ENCODE measurements around the gene CYP19A1.

Gene CYP19A1

DNA sequence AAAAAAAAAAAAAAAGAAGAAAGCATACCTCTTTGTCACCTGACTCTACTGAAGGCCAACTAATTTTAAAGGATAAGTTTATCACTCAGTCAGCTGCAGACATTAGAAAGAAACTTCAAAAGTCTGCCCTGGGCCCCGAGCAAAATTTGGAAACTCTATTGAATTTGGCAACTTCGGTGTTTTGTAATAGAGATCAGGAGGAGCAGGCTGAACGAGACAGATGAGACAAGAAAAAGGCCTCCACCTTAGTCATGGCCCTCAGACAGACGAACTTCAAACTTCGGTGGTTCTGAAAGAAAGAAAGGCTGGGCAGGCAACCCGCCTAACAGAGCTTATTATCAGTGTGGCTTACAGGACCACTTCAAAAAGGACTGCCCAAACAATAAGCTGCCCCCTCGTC lies 21.6 kb upstream of the CYP19A1 start:
- no peak for DNase-seq

DNA sequence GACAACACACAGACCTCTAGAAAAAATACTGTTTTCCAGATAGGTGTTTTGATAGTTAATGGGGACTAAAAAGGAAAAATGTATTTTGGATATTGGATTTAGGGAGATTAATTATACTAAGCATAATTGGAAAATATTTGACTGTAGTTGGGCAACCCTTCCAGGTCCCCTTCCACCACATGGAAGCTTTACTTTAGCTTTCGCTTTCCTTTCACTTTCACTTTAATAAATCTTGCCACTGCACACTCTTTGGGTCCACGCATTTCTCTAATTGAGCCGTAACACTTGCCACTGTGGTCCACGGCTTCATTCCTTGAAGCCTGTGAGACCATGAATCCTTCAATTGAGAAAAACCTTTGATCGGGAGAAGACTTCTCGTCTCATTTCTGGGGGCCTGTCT lies 18.6 kb upstream of the CYP19A1 start:
- DNase-seq = no peak

DNA sequence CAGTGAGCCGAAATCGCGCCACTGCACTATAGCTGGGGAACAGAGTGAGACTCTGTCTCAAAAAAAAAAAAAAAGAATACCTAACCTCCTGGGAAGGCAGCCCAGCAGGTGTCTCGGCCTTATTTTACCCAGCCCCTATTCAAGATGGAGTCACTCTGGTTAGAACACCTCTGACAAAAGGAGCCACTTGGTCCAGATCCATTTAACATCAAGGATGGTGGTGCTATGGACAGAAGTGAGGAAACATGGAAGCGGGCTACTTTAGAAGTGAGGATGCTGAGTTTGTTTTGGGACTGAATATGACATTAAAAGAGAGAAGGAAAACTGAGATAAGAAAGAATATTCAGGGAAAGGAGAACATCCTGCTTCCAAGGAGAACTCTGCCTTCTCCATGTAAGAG lies 17.8 kb upstream of the CYP19A1 start:
- DNase-seq = no peak

DNA sequence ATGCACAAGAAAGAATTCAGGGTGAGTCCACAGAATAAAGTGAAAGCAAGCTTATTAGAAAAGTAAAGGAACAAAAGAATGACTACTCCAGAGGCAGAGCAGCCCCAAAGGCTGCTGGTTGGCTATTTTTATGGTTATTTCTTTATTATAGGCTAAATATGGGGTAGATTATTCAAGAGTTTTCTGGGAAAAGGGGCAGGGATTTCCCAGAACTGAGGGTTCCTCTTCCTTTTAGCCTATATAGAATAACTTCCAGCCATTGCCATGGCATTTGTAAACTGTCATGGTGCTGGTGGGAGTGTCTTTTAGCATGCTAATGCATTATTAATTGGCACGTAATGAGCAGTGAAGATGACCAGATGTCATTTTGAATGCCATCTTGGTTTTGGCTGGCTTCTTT lies 16.7 kb upstream of the CYP19A1 start:
- no peak for DNase-seq

DNA sequence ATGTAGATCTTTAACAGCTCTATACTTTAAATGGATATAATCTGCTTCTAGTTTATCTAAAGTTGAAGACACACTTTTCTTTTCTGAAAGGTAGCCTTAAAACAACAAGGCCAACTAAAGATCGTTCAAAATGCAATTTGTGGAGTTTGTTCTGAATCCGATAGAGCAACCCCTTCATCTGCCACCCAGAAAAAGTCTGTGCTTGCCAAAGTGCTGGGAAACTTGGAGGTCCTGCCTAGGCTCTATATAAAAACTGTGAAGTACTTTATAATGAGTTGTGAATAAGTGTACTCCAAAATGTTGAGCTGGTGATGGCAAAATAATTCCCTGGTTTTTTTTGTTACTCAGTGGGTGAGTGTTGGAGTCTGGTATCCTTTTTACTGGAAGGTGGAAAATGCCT lies 15.6 kb upstream of the CYP19A1 start:
- DNase-seq = no peak

DNA sequence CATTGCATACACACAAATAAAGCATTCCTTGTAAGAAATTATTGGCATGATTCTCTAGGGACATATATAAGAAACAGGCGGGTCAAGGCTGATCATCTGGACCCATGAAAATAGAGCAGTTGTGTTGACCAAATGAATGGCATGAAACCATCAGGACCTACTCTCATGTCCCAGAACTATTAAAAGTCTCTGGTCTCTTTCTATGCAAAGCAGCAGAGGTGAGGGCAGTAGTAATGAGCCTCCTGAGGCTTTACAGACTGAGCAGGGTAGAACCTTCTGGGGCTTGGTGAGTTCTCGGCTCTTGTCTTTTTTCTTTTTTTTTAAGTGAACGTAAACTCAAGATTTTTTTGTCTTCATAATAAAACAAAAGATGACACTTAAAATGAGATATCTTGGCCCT lies 12.3 kb upstream of the CYP19A1 start:
- no peak for DNase-seq

DNA sequence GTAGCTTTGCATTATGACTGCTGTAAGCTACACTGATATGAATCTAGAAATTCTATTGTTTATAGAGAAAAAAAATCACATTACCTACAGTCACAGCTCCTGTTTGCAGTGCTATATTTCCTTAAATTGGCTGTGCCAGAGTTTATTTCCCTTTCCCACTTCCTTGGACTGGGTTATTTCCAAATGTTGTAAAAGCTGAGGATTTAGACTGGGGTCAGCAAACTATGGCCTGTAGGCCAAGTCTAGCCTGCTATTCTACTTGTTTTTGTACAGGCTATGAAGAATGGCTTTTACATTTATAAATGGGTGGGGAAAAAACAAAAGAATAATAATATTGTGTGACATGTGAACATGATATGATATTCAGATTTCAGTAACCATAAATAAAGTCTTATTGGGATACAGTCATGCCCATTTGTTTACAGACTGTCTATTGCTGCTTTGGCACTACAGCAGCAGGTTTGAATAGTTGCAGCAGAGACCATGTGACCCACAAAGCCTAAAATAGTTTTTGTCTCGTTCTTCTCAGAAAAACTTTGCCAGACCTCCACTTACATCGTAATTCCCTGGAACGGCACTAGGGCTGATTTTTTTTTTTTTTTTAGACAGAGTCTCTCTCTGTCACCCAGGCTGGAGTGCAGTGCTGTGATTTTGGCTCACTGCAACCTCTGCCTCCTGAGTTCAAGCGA lies 10.9 kb upstream of the CYP19A1 start:
- DNase-seq = no peak

DNA sequence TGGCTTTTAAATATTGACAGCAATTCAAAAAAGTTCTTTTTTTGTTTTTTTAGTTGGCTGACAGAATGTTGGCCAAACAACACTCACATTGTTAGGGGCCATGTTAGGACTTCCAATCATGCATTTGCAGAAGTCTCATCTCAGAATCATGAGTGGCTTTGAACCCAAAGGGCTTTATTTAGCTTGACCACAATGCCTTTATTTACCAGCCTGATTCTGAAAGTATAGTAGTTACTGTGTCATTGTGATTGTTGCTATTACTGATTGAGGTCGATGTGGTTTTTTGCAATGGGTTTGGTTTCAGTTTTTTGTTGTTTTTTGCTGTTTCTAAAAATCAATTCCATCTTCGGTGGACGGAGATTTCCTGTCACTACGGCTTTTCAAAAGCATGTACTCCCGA lies 10.3 kb upstream of the CYP19A1 start:
- no peak for DNase-seq

DNA sequence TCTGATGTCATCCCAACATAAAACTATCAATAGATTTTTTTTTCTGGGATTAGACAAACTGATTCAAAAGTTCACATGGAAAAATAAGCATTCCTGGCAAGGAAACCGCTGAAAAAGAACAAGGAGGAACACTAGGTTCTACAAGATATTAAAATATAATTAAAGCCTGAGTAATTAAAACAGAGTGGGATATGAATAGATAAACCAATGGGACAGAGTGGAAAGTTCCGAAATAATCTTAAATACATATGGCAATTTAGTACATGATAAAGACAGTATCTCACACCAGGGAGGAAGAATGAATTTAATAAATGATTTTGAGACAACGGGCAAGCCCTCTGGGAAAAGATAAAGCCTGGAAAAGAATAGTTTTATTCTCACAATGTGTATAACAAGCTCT lies 7.7 kb upstream of the CYP19A1 start:
- no peak for DNase-seq

DNA sequence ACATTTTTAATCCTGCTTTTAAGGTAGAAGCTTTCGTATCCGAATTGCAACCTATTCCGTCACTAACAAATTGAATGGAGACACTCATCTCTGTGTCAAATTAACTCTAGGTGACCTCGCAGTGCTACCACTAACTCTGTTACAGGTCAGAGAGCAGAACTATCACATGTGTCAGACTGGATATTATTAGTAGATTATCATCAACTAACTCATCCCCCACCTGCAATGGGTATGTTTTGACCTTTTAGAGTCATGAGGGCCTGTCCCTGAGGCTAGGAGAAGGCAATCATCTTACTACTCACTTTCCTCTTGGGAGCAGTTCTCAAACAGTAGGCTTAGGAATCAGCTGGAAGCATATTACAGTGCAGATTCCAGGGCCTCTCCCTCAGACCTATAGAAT lies 5.1 kb upstream of the CYP19A1 start:
- no peak for DNase-seq

DNA sequence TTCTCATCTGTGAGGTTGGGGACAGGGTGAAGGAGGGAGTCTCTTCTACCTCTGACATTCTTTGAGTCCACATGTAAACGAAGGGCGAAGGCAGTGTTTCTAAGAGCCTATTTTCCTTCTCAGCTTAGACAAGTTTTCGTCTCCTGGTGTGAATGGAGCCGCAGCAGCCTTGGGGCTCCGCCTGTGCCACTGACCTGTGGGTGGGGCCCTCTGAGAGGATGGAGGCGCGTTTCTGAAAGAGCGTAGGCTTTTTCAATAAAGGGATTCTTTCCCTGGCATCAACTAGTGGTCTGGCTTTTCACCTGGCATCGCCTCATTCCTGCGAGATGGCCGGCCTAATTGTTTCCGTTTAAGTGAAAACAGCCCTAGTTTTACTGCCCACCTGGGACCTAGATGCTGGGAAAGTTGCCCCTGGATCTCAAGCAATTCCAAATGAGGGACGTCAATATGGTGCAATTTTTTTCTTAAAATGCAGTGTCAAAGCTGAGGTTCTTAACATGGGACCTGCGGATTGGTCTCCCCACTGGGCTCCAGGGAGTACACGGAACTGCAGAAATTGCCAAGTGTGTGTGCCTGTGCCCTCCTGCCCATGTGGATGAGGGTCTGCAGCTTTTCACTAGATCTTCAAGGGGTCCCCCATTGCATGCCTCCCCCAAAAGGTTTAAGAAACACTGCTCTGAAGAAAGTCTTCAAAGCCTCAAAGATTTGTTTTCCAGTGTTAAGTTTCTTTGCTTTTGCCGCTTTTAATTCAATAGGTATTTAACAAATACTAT lies 4.0 kb upstream of the CYP19A1 start:
- no peak for DNase-seq

DNA sequence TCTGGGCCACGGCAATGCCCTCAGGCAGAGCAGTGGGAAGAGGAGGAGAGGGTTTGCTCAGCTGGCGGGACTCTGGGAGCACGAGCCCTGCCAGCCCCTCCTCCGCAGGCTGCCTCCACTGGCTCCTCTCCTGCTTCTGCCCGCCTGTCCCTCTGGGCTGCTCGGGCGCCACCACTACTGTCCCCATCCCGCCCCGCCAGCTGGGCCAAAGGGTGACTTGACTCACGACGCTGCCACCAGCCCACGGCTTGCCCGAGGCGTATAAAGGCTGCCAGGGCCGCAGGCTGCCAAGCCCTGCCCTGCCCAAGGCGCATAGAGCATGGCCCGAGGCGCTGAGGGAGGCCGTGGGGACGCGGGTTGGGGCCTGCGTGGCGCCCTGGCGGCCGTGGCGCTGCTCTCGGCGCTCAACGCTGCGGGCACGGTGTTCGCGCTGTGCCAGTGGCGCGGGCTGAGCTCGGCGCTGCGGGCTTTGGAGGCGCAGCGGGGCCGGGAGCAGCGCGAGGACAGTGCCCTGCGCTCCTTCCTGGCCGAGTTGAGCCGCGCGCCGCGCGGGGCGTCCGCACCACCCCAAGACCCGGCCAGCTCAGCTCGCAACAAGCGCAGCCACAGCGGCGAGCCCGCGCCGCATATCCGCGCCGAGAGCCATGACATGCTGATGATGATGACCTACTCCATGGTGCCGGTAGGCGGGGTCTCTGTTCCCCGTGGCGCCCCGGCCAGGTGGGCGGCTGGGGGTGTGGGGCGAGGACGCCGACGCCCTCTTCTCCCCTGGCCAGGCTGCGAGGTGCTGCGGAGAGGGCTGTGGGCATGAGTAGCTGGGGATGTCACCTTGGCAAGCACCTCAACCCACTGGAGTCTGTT lies 3.2 kb upstream of the CYP19A1 start, which contains the start of gene GLDN:
GLDN (plus strand) TSS at position 290 of the 861 bp plus-strand sequence; CDS start at position 320, 30 bp downstream.
- peak; percentile 71 for DNase-seq

DNA sequence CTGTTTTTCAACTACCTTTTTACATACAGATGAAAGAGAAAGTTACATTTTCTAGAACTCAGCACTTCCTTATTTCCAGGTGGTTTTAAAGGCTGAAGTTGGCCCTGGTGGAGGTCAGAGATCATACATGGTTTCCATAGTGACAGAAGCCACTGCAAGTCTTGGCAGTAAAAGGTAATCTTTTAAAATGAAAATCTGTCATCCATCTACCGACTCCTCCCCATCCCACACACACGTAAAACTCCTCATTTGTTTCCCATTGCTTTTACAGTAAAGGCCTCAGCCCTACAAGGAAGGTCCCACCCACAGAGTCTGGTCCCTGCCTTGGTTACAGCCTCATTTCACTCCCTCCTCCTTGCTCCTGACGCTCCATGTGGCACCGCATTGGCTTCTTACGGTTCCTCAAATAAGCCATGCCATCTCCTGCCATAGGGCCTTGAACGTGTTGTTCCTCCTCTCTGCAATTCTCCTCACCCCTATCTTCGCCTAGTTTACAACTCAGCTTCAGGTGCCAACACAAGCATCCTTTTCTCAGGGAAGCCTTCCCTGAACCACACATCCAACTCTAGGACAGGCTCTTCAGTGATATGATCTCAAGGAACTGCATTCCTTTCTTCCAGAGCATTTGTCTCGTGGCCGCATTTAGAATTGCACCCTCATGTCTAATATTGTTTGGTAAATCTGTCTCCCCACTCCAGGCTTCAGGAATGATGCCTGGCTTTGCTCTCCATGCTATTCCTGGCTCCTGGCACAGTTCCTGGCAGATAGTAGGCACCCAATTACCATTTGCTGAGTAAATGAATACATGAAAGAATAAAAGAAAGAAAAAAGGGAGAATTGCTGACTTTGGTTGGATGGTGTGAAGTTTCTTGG lies 2.6 kb downstream of the CYP19A1 start:
- no peak for DNase-seq

DNA sequence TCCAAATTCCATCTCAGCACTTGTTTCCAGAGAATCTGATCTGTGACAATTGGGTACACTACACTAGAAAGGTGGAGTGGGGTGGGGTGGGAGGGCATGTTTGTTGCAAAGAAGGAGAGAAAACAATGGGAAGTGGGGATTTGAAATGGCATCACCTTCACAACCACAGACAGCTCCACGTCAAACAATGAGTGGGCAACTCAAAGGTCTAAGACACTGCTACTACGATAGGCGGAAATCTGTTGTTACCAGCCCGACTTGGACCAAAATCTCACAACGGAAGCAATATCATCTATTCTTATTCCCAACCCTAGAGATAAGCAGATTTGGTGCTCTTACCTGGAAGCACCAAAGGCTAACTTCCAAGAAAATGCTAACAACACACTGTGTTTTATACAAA lies 3.3 kb downstream of the CYP19A1 start:
- DNase-seq = no peak

DNA sequence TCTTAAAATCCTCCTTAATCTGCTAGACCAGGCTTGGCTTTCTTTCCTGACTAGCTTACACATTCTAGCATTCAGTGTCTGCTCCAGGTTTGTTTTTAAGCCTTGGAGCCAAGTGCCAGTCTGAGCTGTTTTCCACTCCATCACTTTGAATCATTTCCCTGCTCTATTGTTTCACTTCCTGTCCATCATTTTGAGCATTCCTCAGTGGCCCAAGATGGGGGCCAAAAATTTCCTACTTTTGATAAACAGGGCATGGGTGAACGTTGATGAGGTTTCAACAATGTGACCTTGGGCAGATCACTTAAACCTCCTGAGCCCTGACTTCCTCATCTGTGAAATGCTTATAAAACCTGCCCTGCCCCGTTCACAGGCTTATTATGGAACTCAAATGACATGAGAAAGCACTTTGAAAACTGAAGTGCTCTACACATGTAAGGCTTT lies 4.4 kb downstream of the CYP19A1 start:
- DNase-seq = no peak

DNA sequence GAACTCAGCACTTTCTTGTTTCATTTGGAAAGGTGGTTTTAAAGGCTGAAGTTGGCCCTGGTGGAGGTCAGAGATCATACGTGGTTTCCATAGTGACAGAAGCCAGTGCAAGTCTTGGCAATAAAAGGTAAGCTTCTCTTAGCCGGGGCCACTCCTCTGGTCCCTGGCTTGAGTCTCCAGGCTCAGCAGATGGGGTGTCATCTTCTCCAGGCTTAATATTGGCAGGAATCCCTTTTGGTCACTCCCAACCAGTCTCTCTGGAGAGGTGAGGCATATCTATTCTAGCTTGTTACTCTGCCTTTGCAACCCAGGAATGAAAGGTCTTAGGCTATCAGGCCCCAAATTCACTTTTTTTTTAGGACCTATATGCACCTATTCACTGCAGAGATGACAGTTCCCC lies 4.8 kb downstream of the CYP19A1 start:
- DNase-seq = no peak

DNA sequence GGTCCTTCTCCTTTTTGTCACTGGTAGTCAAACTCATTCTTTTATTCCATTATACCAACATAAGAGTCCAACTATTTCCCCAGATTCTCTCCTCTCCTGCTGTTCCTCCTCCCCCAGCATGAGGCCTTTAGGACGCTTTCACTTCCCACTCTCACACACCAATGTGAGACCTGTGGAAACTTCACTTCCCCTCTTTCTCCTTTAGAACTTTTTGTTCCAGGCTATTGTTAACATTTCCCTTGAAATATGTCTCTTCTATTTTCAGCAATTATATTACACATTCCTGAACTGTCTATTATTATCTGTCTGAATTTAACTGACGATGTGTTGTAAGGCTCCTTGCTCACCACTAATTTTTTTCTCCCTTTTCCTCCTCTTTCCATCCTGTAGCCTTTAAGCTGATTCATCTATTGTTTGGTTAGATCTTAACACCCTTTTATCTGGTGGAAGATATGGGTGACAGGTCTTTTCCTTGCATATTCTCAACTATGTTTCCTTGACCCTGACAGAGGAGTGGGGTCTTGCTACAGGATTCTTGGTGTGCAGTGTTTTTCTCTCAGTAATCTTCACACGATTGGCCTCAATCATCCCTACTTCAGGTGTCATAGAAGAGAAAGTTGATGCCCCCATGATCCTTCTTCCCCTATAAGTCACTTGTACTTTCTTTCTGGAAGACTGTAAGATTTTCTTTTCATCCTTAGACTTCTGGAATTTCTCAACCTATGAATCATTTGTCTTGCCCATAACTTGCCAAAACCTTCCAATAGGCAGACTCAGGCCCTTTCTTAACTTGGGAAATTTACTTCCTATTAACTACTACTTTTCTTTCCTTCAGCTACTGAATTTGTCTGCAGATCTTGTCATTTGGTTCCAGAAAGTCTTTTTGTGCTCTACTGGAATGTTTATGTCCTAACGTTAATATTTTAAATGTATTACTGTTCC lies 5.9 kb downstream of the CYP19A1 start:
- no peak for DNase-seq

DNA sequence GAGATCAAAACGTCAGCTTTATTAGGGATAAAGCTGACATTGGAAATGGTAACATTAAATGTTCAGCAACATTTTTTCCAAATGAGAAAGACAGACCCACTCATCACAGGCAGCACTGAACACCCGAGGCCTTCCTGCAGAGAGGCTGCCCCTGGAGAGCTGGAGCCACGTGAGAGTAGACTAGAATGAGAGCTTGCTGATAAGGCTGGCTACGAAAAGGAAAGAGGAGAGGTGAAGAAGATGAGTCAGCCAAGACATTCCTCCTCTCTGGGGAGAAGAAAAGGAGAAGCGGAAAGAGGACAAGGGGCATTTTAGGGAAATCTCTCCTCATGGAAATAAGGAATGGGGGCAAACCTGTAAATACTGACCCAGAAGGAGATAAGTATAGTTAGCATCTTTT lies 7.3 kb downstream of the CYP19A1 start:
- no peak for DNase-seq

DNA sequence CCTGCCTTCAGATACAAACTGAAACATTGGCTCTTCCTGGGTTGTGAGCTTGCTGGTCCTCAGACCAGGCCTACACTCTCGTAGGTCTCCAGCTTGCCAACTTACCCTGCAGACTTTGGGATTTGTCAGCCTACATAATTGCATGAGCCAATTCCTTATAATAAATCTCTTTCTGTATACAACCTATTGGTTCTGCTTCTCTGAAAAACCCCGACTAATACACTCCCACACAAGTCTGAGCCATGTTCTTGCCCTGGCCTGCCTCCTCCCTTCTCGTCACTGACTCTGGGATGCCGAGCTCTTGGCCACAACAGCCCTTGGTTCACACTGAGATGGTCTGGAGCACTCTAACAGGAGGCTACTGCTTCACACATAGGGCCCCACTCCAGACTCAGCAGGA lies 9.5 kb downstream of the CYP19A1 start:
- DNase-seq = no peak

DNA sequence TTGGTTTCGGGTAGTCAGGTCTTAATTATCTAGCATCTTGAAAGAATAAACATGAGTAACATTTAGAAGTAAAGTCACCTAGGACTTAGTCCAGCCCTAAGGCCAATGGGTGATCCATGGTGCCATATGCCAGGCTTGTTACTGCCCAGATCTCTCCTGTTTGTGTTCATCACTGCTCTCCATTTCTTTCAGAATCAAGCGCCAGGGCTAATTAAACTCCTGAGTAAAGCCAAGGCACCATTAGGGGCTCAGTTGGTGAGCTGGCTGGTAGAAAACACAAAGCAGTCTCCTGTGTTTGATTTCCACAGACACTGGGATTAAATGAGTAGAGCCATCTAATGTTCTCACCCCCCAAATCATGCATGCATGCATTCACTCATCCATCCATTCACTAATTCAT lies 11.3 kb downstream of the CYP19A1 start:
- DNase-seq = no peak

DNA sequence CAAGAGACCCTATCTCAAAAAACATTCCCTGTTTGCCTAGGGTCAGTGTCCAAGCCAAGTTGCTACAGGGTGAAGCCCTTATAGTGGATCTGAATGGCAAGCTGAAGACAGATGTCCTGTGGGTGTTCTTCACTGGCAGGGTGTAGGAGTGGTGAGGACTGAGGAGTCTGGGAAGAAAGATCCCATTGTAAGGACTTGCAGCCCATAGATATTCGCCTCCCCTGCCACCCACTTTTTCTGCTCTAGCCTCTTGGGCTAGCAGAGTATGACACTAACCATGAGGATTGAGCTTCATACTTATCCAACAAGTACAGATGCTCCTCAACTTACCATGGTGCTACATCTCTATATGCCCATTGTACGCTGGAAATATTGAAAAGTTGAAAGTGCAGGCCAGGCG lies 13.2 kb downstream of the CYP19A1 start:
- no peak for DNase-seq

Measured in right kidney (tissue), 1 donor.